IMR-90 (cell line): Measurements from ENCODE around the gene PTPRG. TPM values are rescaled to one million over a fixed set of nuclear protein-coding genes. Genes with fewer than 3 reads are reported as not detected.

ENCODE experiments used
- ATAC-seq: fragments of 200-7000 bp; cut with Tn5 transposase; 2 replicates; pipeline ENCODE4 v1.9.1; 2020; ENCODE audit warnings: low read depth, mild to moderate bottlenecking, moderate library complexity
- BruUV-seq: library from RNA; stranded (reverse); fragments of 400-500 nt; replicated peaks from 2 replicates; lab custom pipeline; 2021; lab: Mats Ljungman, UMichigan
- CTCF ChIA-PET: fragments of 300-600 bp; formaldehyde crosslinking; extraction: SDS; loops from one replicate; lab custom pipeline; 2021; ENCODE audit warnings: antibody characterized with exemption; lab: Yijun Ruan, JAX
- POLR2A ChIA-PET: fragments of 300-600 bp; sonication (Branson Sonifier 250); formaldehyde crosslinking; loops from one replicate; lab custom pipeline; 2022; ENCODE audit warnings: antibody characterized with exemption; ENCODE audit not compliant: unreplicated experiment; lab: Charles Lee
- DNase-seq: peaks from one replicate; pipeline ENCODE4 v3.0.0; 2013
- H2AFZ ChIP-seq: replicated peaks from 2 replicates; pipeline ENCODE3; 2013; ENCODE audit warnings: low read length, mild to moderate bottlenecking; ENCODE audit not compliant: poor library complexity
- H2AK5ac ChIP-seq: 2 replicates; pipeline ENCODE4 v1.6.1; 2013; ENCODE audit warnings: low read depth, low read length, inconsistent platforms
- H2AK9ac ChIP-seq: replicated peaks from 2 replicates; pipeline ENCODE3; 2013; ENCODE audit warnings: mild to moderate bottlenecking, low read depth, low read length, moderate library complexity; ENCODE audit not compliant: poor library complexity
- H2BK120ac ChIP-seq: 2 replicates; pipeline ENCODE4 v1.6.1; 2013; ENCODE audit warnings: low read depth, low read length, inconsistent platforms
- H2BK15ac ChIP-seq: 3 replicates; pipeline ENCODE4 v1.6.1; 2013; ENCODE audit warnings: low read depth, low read length, inconsistent platforms
- H2BK20ac ChIP-seq: 2 replicates; pipeline ENCODE4 v1.6.1; 2013; ENCODE audit warnings: low read depth, mild to moderate bottlenecking, inconsistent platforms, low read length, moderate library complexity
- H2BK5ac ChIP-seq: 2 replicates; pipeline ENCODE4 v1.6.1; 2013; ENCODE audit warnings: mild to moderate bottlenecking, low read depth, low read length, inconsistent platforms; ENCODE audit not compliant: poor library complexity, severe bottlenecking
- H3K14ac ChIP-seq: replicated peaks from 2 replicates; pipeline ENCODE4 v1.6.1; 2013; ENCODE audit warnings: low read depth, low read length, inconsistent platforms
- H3K18ac ChIP-seq: 2 replicates; pipeline ENCODE4 v1.6.1; 2013; ENCODE audit warnings: low read depth, low read length, control low read depth
- H3K23ac ChIP-seq: 2 replicates; pipeline ENCODE4 v1.6.1; 2013; ENCODE audit warnings: low read depth, low read length, inconsistent platforms
- H3K27ac ChIP-seq: 2 replicates; pipeline ENCODE4 v1.5.1; 2013; ENCODE audit warnings: mild to moderate bottlenecking, control low read depth, low read length; ENCODE audit not compliant: insufficient read depth
- H3K27me3 ChIP-seq: 2 replicates; pipeline ENCODE4 v1.6.1; 2013; ENCODE audit warnings: low read length; ENCODE audit not compliant: control insufficient read depth, insufficient read depth
- H3K36me3 ChIP-seq: 2 replicates; pipeline ENCODE4 v1.6.1; 2013; ENCODE audit warnings: low read length, mixed read lengths; ENCODE audit not compliant: control insufficient read depth, insufficient read depth
- H3K4ac ChIP-seq: 2 replicates; pipeline ENCODE4 v1.6.1; 2013; ENCODE audit warnings: low read depth, low read length, inconsistent platforms
- H3K4me1 ChIP-seq: 2 replicates; pipeline ENCODE4 v1.6.1; 2013; ENCODE audit warnings: low read length, mixed read lengths; ENCODE audit not compliant: control insufficient read depth, insufficient read depth
- H3K4me2 ChIP-seq: 2 replicates; pipeline ENCODE4 v1.6.1; 2013; ENCODE audit warnings: low read depth, mild to moderate bottlenecking, control low read depth, low read length, moderate library complexity
- H3K4me3 ChIP-seq: 2 replicates; pipeline ENCODE4 v1.5.1; 2013; ENCODE audit warnings: low read depth, mild to moderate bottlenecking, control low read depth, low read length, moderate library complexity; ENCODE audit not compliant: insufficient read depth
- H3K56ac ChIP-seq: 2 replicates; pipeline ENCODE4 v1.6.1; 2013; ENCODE audit warnings: low read length, inconsistent platforms; ENCODE audit not compliant: insufficient read depth; ENCODE audit errors: extremely low read depth
- H3K79me1 ChIP-seq, 2 experiments: 2 replicates each; pipeline ENCODE4 v1.6.1; 2013; ENCODE audit warnings: low read length in 2 of 2, inconsistent platforms in 1 of 2, low read depth in 1 of 2
- H3K9ac ChIP-seq: 2 replicates; pipeline ENCODE4 v1.6.1; 2013; ENCODE audit warnings: low read depth, low read length, control low read depth
- H3K9me1 ChIP-seq: 2 replicates; pipeline ENCODE4 v1.6.1; 2013; ENCODE audit warnings: low read length, inconsistent platforms; ENCODE audit not compliant: insufficient read depth
- H3K9me3 ChIP-seq: 2 replicates; pipeline ENCODE4 v1.6.1; 2013; ENCODE audit warnings: low read length; ENCODE audit not compliant: control insufficient read depth, insufficient read depth
- H4K20me1 ChIP-seq: 2 replicates; pipeline ENCODE4 v1.6.1; 2013; ENCODE audit warnings: low read length, inconsistent platforms; ENCODE audit not compliant: insufficient read depth
- H4K5ac ChIP-seq: 2 replicates; pipeline ENCODE4 v1.6.1; 2013; ENCODE audit warnings: mild to moderate bottlenecking, low read depth, low read length, control low read depth
- H4K8ac ChIP-seq, 2 experiments: 2 replicates each; pipeline ENCODE4 v1.6.1; 2013; ENCODE audit warnings: low read depth in 2 of 2, low read length in 2 of 2, control low read depth in 1 of 2, inconsistent platforms in 1 of 2
- H4K91ac ChIP-seq: 2 replicates; pipeline ENCODE4 v1.6.1; 2013; ENCODE audit warnings: low read depth, low read length, inconsistent platforms; ENCODE audit not compliant: insufficient read depth
- BHLHE40 ChIP-seq: fragments of 150-350 bp; IDR thresholded peaks from 2 replicates; pipeline ENCODE4 v1.6.1; 2016; ENCODE audit warnings: mild to moderate bottlenecking, low read depth, low read length
- CEBPB ChIP-seq: IDR thresholded peaks from 2 replicates; pipeline ENCODE4 v1.6.1; 2012; ENCODE audit warnings: low read depth, low read length, improper control_type of control experiment
- SMC3 ChIP-seq: fragments of 150-350 bp; IDR thresholded peaks from 2 replicates; pipeline ENCODE4 v1.6.1; 2016; ENCODE audit warnings: low read depth, mild to moderate bottlenecking, antibody characterized with exemption, low read length, moderate library complexity
- WGBS, 2 experiments: methylation state at CpG; one replicate each; pipeline versions ENCODE4 v1.1.5 to v1.1.7; 2013; ENCODE audit warnings: missing lambda C conversion rate in 2 of 2; ENCODE audit not compliant: insufficient read length in 1 of 2; ENCODE audit errors: extremely low coverage in 2 of 2; 5-methylcytosine and 5-hydroxymethylcytosine counted together
- dilution Hi-C: fragments of 300-500 bp; cut with HindIII; formaldehyde crosslinking; loops from one replicate; pipeline ENCODE4 v1.14.3; 2018; ENCODE audit warnings: low sequenced_read_pairs; ENCODE audit not compliant: unreplicated experiment
- in situ Hi-C: fragments of 300-500 bp; cut with MboI; formaldehyde crosslinking; loops from 3 replicates; pipeline ENCODE4 v1.14.3; 2019; ENCODE audit warnings: low sequenced_read_pairs, inconsistent platforms, mixed read lengths
- intact Hi-C: fragments of 100-400 bp; cut with micrococcal nuclease; formaldehyde crosslinking; loops from 2 replicates; pipeline ENCODE4 v1.10.0; 2022
- polyA plus RNA-seq, 3 experiments: library from polyadenylated mRNA; depleted of rRNA; stranded (reverse); fragments of >200 nt; gene quantifications; 2 replicates each; pipeline ENCODE4 v1.2.3, GENCODE V29; 2012; ENCODE audit warnings: low replicate concordance in 1 of 3
- total RNA-seq: library from RNA; depleted of rRNA; stranded (reverse); fragments of >200 nt; gene quantifications from 2 replicates; pipeline ENCODE4 v1.2.3, GENCODE V29; 2012
- TF ChIP-seq, protein P1 (sequence below): fragments of 150-350 bp; IDR thresholded peaks from 2 replicates; pipeline ENCODE4 v1.6.1; 2016; ENCODE audit warnings: low read depth, mild to moderate bottlenecking, low read length, moderate library complexity, borderline replicate concordance

PTPRG gene
- total and polyA plus RNA-seq, 2 of the 4 experiments (the other 2 are of a cell fraction) = 7.7 to 31.0 TPM

DNA sequence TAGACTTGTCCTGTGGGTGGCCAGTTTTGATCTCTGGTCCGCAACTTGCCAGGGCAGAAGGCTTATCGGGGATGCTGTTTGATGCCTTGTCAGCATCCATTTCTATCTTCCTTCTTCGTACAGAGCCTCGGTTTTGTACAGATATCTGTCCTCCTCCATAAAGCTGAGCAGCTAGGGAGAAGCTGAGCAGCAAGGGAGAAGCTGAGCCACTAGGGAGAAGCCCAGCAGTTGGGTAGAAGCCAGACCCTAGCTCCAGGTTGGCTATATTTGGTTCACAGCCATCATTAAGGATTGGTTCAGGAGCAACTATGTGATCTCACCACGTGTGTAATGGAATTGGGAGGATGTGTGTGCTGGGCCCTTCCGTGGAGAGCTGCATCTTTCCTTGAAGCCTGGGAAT lies 46.7 kb downstream of the PTPRG start:
- peaks cover 8% of the 10 kb centered on the region; the same call in 1 of the 2 replicates for H4K20me1 ChIP-seq
- no peak overlapping the region for H2BK5ac ChIP-seq
- no peak for ATAC-seq
- no peak for TF ChIP-seq CEBPB
- TF ChIP-seq, protein P1, sequence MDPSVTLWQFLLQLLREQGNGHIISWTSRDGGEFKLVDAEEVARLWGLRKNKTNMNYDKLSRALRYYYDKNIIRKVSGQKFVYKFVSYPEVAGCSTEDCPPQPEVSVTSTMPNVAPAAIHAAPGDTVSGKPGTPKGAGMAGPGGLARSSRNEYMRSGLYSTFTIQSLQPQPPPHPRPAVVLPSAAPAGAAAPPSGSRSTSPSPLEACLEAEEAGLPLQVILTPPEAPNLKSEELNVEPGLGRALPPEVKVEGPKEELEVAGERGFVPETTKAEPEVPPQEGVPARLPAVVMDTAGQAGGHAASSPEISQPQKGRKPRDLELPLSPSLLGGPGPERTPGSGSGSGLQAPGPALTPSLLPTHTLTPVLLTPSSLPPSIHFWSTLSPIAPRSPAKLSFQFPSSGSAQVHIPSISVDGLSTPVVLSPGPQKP = no peak
- TF ChIP-seq SMC3 = no peak
- TF ChIP-seq BHLHE40 = no peak
- no peak overlapping the region for H2BK20ac ChIP-seq
- no peak overlapping the region for H3K4me2 ChIP-seq
- no peak overlapping the region for H4K91ac ChIP-seq
- H2AK5ac ChIP-seq = no peak overlapping the region
- H3K9ac ChIP-seq = no peak overlapping the region
- H3K4me3 ChIP-seq = no peak overlapping the region
- dilution Hi-C loops (no loop called here), intact Hi-C loops (no loop called here), in situ Hi-C loops (no loop called here)
- H3K9me1 ChIP-seq = peaks cover 5% of the 10 kb centered on the region
- H3K14ac ChIP-seq = no peak overlapping the region
- no peak overlapping the region for H2AK9ac ChIP-seq
- H2BK120ac ChIP-seq = no peak overlapping the region
- no peaks in the 10 kb centered on the region for H3K27me3 ChIP-seq
- BruUV-seq = no TSS peak
- peaks cover 2% of the 10 kb centered on the region; the same call in 1 of the 2 replicates for H3K4me1 ChIP-seq
- POLR2A ChIA-PET = no interaction called here
- H3K18ac ChIP-seq = no peak overlapping the region
- no peak overlapping the region for H3K23ac ChIP-seq
- H2BK15ac ChIP-seq = no peak overlapping the region
- no peak for DNase-seq
- CTCF ChIA-PET = no interaction called here
- no peak overlapping the region for H2AFZ ChIP-seq
- WGBS, 2 experiments = no CpG with 5 or more reads among the region's 6 CpGs
- no peak overlapping the region for H4K8ac ChIP-seq
- H4K5ac ChIP-seq = no peak overlapping the region
- no peak overlapping the region for H3K56ac ChIP-seq
- peaks cover 6% of the 10 kb centered on the region for H3K36me3 ChIP-seq
- no peak overlapping the region for H3K27ac ChIP-seq
- no peaks in the 10 kb centered on the region for H3K9me3 ChIP-seq
- H3K4ac ChIP-seq = no peak overlapping the region
- peaks cover 22 to 76% of the 10 kb centered on the region in 2 experiments for H3K79me1 ChIP-seq
